CMK (cell line): ENCODE data around the gene UNC80.
"Not testable (repeated sequence)": the region's sequence is repeated elsewhere in the genome, so short reads cannot be mapped to it uniquely, and the experiment has no call there.

Source experiments
- DNase-seq: peaks from one replicate; pipeline ENCODE4 v3.0.0-alpha.2; 2010; ENCODE audit warnings: low read depth

UNC80 gene, protein sequence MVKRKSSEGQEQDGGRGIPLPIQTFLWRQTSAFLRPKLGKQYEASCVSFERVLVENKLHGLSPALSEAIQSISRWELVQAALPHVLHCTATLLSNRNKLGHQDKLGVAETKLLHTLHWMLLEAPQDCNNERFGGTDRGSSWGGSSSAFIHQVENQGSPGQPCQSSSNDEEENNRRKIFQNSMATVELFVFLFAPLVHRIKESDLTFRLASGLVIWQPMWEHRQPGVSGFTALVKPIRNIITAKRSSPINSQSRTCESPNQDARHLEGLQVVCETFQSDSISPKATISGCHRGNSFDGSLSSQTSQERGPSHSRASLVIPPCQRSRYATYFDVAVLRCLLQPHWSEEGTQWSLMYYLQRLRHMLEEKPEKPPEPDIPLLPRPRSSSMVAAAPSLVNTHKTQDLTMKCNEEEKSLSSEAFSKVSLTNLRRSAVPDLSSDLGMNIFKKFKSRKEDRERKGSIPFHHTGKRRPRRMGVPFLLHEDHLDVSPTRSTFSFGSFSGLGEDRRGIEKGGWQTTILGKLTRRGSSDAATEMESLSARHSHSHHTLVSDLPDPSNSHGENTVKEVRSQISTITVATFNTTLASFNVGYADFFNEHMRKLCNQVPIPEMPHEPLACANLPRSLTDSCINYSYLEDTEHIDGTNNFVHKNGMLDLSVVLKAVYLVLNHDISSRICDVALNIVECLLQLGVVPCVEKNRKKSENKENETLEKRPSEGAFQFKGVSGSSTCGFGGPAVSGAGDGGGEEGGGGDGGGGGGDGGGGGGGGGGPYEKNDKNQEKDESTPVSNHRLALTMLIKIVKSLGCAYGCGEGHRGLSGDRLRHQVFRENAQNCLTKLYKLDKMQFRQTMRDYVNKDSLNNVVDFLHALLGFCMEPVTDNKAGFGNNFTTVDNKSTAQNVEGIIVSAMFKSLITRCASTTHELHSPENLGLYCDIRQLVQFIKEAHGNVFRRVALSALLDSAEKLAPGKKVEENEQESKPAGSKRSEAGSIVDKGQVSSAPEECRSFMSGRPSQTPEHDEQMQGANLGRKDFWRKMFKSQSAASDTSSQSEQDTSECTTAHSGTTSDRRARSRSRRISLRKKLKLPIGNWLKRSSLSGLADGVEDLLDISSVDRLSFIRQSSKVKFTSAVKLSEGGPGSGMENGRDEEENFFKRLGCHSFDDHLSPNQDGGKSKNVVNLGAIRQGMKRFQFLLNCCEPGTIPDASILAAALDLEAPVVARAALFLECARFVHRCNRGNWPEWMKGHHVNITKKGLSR (N-terminal part only)

DNA sequence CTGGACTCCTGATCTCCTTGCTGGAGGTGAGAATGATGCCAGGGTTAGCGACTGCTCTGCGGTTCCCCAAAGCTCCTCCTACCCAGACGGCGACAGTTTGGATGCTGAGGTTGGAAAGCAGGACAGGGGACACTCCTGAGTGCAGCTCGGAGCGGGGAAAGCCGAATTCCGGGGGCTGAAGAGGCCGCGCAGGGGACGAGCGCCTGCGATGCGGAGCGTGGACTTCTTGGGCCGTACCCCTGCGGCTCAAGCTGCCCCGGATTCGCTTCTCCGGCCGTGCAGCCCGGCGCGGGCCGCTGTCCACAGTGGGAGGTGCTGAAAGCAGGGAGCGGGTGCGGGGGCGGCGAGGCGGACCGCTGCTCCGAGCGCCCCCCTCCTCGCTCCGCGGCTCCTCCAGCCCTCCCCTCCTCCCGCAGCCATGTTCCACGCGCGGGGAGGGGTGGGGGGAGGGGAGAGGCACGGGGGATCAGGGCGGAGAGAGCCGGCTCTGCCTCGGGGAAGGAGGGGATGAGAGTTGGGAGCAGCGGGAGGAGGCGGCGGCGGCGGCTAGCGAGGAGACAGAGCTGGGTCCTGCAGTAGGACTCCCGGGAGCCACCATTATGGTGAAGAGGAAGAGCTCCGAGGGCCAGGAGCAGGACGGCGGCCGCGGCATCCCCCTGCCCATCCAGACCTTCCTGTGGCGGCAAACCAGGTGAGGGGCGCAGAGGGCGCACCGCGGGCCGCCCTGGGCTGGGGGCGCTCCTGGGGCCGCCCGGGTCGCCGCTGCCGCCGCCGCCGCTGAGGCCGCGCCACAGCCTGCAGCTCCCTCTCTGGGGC, at the start of gene UNC80:
Gene UNC80, plus strand, starts transcription at position 359 of the 816 bp plus-strand sequence. Its CDS starts 241 bp downstream, at position 600.
- DNase-seq: no peak

DNA sequence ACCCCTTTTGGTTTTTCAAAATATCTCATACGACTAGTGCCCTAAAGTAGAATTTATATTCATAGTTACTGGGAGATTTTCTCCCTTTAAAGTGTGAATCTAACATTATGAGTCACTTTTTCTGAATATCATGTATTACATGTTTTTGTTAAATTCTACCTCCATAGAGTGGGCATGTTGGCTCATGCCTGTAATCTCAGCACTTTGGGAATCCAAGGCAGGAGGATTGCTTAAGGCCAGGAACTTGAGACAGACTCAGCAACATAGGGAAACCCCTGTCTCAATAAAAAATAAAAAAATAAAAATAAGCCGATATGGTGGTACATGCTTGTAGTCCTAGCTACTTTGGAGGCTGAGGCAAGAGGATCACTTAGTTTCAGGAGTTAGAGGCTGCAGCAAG, 45.3 kb upstream of the UNC80 start:
- DNase-seq: no peak

DNA sequence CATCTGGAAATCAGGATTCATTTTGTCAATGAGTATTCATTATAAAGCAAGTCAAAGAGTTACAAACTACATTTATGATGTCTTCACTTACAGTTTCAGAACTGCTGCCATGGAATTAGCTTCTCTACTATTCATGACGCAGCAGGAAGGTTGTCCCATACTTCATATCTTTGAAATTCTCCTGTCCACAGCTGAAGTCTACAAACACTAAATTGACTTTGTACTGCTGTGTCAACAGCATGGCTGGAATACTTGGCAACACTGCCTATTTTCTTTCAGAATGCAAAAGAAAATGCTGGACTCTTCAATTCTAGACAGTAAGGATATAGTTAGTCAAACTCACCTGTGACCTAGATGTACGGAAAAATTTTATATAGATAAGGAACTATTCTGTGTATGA, 44.6 kb upstream of the UNC80 start:
- DNase-seq: no peak

DNA sequence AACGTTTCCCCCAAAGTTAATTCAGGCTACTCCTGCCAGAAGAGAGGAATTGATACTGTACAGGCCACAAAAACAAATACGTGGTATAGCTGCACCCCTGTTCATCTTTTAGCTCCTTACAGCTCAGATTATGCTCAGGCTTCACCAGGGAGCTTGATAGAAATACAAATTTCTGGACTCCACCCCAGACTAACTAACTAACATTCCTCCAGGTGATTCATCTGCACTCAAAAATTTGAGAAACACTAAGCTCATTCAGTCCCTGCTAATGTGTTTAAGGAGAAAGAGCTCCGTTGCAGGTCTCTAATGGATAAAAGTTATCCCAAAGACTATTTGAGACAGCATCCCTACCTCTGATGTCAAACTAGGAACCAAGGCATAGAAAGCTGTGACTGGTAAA, 36.8 kb upstream of the UNC80 start:
- DNase-seq: no peak

DNA sequence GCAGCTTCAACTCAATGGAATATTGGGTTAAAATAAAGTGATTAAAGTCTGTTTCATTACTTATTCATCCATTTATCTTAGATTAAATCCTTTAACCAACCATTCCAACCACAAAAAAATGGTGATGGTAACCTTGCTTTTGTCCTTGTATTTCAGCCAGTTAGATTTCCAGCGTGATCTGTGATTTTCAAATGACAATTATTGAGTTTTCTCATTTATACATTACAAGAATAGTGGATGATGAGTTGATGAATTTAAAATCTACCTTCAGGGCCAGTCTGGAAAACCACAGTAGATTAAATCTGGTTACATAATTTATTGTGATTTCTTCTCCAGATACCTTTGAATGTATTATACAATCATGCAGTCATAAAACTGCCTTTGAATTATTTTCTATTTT, 29.7 kb upstream of the UNC80 start:
- no peak for DNase-seq

DNA sequence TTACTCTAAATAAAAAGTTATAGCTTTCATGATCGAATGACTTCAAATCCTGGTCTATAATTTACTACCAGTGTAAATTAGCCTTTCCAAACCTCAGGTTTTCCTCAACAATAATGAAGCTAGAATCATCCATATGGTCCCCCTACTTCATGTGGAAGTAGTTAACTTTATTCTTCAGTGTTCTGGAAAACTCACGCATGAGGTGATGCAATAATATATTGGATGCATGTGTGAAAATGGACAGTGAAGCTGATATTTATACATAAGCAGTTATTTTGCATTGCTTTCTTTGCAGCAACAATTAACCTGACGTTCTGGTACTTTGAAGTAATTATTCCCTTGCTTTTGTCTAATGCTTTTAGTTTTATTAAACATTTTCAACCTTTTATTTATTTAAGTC, 18.6 kb upstream of the UNC80 start:
- DNase-seq: no peak

DNA sequence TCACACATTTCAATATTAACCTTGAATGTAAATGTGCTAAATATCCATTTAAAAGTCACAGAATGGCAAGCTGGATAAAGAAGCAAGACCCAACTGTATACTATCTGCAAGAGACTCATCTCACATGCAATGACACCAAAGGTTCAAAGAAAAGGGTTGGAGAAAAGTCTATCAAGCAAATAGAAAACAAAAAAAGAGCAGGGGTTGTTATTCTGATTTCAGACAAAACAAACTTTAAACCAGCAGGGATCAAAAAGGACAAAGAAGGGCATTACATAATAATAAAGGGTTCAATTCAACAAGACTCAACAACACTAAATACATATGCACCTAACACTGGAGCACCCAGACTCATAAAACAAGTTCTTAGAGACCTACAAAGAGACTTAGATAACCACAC, 14.5 kb upstream of the UNC80 start:
- DNase-seq: no peak

DNA sequence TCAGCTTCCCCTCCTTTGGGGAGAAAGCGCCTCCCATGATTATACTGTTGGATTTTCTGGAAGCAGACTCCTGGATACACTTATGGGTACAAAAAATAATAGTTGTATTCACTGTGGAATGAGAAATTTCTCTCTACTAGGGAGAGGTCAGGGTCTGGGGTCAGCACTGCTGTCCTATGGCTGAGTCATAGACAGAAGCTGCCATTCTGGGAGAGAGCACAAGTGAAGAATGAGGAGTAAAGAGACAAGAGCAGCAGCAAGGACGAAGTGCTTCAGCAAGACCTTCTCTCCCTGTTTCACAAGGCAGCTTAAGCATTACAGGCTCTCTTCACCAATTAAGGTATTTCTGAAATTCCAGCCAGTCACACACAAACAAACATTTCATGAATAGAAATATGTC, 10.1 kb upstream of the UNC80 start:
- DNase-seq: no peak

DNA sequence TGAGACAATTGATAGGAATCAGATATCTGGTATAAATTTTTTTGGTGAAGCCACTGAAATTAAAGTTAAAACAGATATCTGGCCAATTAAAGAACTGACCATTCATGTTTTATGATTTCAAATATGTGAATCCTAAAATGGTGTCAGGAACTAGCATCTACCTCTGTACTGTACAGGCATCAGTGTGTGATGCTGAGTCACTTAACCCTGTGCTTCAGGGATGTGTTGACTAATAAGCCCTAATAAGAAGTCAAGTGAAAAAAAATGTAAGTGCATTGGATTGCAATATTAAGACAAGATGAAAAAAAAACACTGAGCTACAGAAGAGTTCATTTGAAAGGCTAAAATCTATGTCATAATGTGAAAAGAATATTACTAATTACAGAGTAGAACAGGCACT, 9.1 kb upstream of the UNC80 start:
- no peak for DNase-seq

DNA sequence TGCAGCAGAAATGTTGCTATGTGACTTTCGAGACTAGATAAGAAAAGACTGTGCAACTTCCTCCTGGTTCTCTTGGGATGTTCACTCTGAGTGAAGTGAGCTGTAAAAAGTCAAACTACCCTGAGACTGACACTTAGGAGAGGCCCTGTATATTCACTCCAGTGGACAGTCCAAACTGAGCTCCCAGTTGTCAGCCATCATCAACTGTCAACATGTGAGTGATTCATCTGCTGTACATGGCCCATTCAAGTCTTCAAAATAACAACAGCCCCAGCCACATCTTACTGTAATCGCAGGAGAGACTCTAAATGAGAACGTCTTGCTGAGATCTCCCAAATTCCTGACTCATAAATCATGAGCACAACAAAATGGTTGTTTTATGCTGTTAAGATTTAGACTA, 8.5 kb upstream of the UNC80 start:
- no peak for DNase-seq

DNA sequence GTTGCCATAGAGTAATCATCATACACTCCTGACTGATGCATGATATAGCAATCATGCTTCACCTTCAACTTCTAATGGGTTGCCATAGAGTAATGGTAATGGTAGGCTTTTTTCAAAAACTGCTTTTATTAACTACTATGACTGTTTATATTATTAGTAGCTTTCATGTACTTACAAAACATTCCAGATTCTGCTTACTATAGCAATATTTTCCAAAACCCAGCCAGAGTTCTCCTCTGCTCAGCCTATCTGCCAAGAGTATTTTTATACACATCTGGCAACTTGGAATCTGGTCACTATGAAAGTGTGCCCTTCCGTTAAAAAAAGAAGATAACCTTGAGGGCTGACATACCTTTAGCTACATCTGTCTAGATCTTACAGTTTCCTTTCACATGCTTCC, 5.0 kb upstream of the UNC80 start:
- DNase-seq: no peak

DNA sequence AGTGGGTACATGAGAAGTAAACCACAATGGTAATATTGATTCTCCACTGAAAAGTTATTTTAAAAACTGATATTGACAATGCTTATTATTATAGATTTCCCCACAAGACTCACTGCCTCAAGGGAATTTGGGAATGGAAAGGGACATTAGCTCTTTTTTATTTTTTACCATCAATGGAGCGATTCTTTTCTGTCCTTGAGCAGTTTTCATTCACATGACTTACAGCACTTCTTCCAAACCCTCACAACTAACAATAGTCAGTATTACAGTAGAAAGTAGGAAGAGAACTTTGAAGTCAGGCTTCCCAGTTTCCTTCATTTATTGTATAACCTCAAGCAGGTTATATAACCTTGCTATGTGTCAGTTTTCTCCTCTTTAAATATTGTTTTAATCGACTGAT, 4.3 kb upstream of the UNC80 start:
- DNase-seq: no peak

DNA sequence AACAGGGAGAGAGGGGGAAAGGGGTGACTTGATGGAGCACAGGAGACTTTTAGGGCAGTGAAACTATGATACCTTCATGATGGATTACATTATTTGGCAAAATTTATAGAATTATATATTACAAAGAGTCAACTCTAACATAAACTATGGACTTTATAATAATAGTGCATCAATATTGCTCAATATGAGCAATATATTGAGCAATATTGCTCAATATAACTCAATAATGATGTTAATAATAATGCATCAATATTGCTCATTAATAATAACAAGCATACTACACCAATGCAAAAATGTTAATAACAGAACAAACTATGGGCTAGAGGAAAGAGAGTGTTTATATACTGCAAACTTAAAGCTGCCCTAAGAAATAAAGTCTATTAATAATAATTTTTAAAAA, 3.1 kb upstream of the UNC80 start:
- no peak for DNase-seq

DNA sequence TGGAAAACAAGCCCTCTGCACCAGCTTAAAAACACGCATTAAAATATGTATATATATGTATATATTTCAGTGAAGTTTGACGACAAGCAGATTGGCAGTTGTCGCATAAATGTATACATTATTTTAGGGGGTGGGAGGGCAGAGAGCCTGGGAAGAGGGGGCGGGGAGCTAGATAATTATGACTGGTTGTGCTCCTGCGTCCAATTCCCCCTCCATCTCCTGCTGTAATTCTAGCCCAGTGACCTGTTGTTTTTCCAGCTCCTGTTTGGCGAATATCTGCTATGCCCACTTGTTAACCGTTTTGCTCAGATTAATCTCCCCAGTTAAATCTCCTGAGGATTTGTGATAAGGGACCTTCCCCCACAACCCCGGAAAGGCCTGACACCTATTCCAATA, 656 bp downstream of the UNC80 start:
- no peak for DNase-seq

DNA sequence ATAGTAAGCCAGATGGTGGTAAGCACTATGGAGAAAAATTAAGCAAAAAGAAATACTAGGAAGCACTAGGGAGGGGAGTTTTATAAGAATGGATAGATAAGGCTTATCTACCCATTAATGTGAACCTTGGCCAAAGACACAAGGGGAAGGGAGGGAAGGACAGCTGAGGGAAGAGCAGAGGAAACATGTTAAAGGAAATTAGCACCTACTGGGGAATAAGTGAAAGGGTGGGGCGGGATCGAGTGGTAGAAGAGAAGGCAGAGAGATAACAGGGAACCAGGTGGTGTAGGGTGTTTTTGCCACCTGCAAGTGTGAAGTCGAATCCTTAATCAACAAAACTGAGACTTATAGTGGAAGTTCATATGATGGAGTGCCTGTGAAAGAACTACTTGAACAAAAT, 1.7 kb downstream of the UNC80 start:
- no peak for DNase-seq

DNA sequence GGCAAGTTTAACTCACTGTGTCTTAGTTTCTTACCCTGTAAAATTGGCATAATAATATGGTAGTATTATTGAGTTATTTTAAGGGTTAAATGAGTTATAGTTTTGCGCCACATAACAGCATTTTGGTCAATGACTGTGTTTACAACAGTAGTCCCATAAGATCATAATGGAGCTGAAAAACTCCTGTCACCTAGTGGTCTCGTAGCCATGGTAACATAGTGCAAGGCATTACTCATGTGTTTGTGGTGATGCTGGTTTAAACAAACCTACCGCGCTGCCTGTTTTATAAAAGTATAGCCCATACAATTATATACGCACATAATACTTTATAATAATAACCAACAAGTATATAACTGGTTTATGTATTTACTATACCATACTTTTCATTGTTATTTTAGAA, 15.8 kb downstream of the UNC80 start:
- DNase-seq: no peak

DNA sequence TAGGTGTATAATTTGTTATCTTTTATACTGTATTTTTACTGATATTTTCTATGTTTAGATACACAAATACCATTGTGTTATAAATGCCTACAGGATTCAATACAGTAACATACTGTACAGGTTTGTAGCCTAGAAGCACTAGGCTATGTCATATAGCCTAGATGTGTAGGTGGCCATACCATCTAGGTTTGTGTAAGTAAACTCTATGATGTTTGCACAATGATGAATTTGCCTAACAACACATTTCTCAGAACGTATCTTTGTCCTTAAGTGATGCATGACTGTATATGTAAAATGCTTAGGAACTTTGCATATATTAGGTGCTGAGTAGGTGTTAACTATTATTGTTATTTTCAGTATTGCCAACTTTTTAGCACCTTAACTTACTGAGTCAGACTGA, 17.3 kb downstream of the UNC80 start:
- DNase-seq: no peak

DNA sequence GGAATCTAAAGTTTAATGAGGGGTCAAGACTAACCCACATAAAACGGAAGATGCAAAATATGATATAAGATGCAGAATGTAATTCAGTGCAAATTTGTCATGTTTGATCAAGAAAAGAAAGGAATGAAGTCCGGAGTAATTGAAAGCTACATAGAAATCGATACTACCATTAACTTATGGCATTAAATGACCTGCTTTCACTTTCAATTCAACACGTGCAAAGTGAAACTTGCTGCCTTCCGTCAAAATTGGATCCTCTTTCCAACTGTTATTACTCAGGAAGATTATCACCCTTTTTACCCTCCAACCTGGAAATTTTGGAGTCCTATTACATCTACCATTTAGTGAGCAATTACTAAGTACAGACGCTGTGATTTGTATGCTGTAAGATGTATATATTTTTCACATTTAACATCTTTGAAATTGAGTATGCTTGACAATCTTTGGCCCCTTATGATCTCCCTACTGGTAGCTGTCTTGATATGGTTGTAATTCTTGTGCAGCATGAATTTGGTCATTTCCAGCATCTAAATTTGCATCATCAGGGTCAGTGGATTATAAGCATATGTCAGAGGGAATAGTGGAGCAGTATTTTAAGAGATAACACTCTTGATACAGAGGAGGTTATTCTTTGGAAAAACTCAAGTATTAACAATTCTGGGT, 18.6 kb downstream of the UNC80 start:
- DNase-seq: no peak

DNA sequence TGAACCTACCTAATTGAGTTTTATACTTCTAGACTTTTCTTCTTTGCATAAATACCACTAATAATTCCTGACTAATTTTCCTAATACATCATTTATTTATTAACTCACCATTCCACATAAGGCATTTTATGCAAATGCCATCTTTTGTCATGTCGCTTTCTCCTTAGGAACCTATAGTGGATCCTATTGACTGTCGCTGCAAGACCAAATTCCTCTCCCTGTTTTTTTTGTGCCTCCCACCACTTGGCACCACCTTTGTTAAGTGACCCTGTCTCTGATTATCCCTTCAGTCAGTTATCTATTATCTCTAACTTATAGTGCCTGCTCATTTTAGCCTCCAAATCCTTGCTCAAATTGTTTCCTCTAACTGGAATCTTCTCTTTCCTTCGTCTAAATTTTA, 19.5 kb downstream of the UNC80 start:
- DNase-seq: no peak

DNA sequence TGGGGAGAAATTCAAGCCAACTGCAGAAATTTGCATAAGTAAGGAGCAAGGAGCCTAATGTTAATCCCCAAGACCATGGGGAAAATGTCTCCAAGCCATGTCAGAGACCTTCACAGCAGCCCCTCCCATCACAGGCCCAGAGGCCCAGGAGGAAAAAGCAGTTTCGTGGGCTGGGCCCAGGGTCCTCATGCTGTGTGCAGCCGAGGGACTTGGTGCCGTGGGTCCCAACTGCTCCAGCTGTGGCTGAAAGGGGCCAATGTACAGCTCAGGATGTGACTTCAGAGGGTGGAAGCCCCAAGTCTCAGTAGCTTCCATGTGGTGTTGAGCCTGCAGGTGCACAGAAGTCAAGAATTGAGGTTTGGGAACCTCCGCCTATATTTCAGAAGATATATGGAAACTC, 23.8 kb downstream of the UNC80 start:
- not testable (repeated sequence) for DNase-seq

DNA sequence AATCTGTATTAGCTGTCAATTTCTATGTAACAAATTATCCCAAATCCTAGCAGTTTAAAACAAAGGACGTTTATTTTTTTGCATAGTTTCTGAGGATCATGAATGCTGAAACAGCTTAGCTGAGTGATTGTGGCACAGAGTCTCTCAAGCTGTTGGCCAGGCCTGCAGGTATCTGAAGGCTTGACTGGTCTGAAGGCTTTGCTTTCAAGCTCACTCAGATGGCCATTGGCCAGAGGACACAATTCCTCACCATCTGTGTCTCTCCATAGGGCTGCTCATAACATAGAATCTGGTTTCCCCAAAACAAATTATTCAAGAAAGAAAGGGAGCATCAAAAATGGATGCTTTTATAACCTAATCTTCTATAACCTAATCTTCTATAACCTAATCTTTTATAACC, 33.7 kb downstream of the UNC80 start:
- no peak for DNase-seq
